Psoas muscle (tissue), 8 donors: ENCODE results near the gene SDC1. TPM values are rescaled to one million over a fixed set of nuclear protein-coding genes. Genes with fewer than 3 reads are reported as not detected.

ENCODE experiments used
- ATAC-seq, 4 donors: fragments of 200-7000 bp; cut with Tn5 transposase; one replicate each; pipeline ENCODE4 v1.9.1; 2020; ENCODE audit warnings: moderate library complexity in 3 of 4, mild to moderate bottlenecking in 2 of 4
- DNase-seq, 2 donors: peaks; one replicate each; pipeline ENCODE4 v3.0.0-alpha.2; 2020
- H3K27ac ChIP-seq: fragments of 200-600 bp; one replicate; pipeline ENCODE4 v1.8.0; 2022
- H3K27me3 ChIP-seq, 3 donors: fragments of 200-600 bp in 1 of 3; one replicate each; pipeline versions ENCODE4 v1.6.1 to v1.8.0; 2013 to 2022; ENCODE audit warnings: low read length in 2 of 3, mild to moderate bottlenecking in 2 of 3, moderate library complexity in 1 of 3; ENCODE audit not compliant: insufficient read depth in 3 of 3
- H3K36me3 ChIP-seq, 2 donors: fragments of 200-600 bp in 1 of 2; one replicate each; pipeline versions ENCODE4 v1.6.1 to v1.8.0; 2013 to 2022; ENCODE audit warnings: low read depth in 1 of 2, mild to moderate bottlenecking in 1 of 2, moderate library complexity in 1 of 2; ENCODE audit not compliant: insufficient read depth in 1 of 2
- H3K4me1 ChIP-seq: fragments of 200-600 bp; one replicate; pipeline ENCODE4 v1.8.0; 2022
- H3K4me3 ChIP-seq: fragments of 200-600 bp; one replicate; pipeline ENCODE4 v1.8.0; 2022; ENCODE audit warnings: mild to moderate bottlenecking
- H3K9me3 ChIP-seq: fragments of 200-600 bp; one replicate; pipeline ENCODE4 v1.8.0; 2022
- WGBS, 3 donors: extraction: QIAGEN DNeasy Blood & Tissue Kit; methylation state at CpG; one replicate each; pipeline versions ENCODE4 v1.1.6 to v1.1.7; 2013; 5-methylcytosine and 5-hydroxymethylcytosine counted together
- intact Hi-C, 2 donors: fragments of 100-400 bp; cut with DNase I; formaldehyde crosslinking; loops; one replicate each; pipeline versions ENCODE4 v1.11.0 to v1.14.2; 2022
- polyA plus RNA-seq, 3 donors: library from polyadenylated mRNA; stranded (reverse); fragments of 200-250 nt; gene quantifications; one replicate each; pipeline ENCODE4 v1.2.3, GENCODE V29; 2013
- total RNA-seq, 4 donors: library from RNA; stranded (reverse); fragmentation: NEBNext Ultra II Directional in 2 of 4; extraction: Animal tissue kit (Norgen Biotek cat#: 25700) in 2 of 4; gene quantifications; one replicate each; pipeline versions ENCODE4 v1.2.1 to v1.2.4, GENCODE V29; 2021 to 2023
- TF ChIP-seq, protein P1 (sequence below): fragments of 200-600 bp; IDR thresholded peaks from one replicate; pipeline ENCODE4 v1.8.0; 2022; ENCODE audit warnings: antibody characterized with exemption
- donor health status: healthy with polysubstance abuse.
- donor health status: DM: no; HTN: no; CAD: no; lungs with moderate emphysema.
- donor health status: Bipolar disorder and iron deficiency.
- donor health status: healthy.
- donor health status: DM: yes; HTN: yes; CAD: no.
- donor health status: DM: no; HTN: no; CAD: no.
- donor health status: DM: no; HTN: no; CAD: no.
- donor health status: DM: yes; HTN: yes; CAD: no.

SDC1 gene
- total and polyA plus RNA-seq, 7 donors, result 0.07 to 0.38 (median 0.11) TPM; not detected in 1

DNA sequence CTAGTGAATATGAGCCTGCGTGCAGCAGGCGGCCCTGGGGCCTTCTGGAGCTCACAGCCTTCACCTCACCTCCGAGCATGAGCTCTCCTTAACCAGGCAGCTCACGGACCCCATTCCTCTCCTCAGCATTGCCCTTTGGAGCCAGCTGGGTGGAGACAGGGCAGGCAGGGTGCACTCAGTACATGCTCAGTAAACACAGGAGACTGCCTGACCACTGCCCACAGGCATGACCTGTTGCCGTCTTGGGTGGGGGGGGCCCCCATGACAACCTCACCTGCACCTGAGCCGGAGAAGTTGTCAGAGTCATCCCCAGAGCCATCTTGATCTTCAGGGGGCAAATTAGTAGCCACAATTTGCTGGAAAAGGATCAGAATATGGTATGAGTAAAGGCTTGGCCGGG, 19.9 kb downstream of the SDC1 start:
- no peaks in the 10 kb centered on the region for H3K4me1 ChIP-seq
- ATAC-seq, result no peak
- H3K27ac ChIP-seq, result no peak overlapping the region
- TF ChIP-seq, protein P1, sequence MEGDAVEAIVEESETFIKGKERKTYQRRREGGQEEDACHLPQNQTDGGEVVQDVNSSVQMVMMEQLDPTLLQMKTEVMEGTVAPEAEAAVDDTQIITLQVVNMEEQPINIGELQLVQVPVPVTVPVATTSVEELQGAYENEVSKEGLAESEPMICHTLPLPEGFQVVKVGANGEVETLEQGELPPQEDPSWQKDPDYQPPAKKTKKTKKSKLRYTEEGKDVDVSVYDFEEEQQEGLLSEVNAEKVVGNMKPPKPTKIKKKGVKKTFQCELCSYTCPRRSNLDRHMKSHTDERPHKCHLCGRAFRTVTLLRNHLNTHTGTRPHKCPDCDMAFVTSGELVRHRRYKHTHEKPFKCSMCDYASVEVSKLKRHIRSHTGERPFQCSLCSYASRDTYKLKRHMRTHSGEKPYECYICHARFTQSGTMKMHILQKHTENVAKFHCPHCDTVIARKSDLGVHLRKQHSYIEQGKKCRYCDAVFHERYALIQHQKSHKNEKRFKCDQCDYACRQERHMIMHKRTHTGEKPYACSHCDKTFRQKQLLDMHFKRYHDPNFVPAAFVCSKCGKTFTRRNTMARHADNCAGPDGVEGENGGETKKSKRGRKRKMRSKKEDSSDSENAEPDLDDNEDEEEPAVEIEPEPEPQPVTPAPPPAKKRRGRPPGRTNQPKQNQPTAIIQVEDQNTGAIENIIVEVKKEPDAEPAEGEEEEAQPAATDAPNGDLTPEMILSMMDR, result no peak
- H3K36me3 ChIP-seq, result no peaks in the 10 kb centered on the region
- H3K4me3 ChIP-seq, result no peak overlapping the region
- H3K27me3 ChIP-seq, result no peaks in the 10 kb centered on the region
- no peak for DNase-seq
- no peaks in the 10 kb centered on the region for H3K9me3 ChIP-seq
- 93 to 96% (median 93%) methylated on average over 7 of the region's 7 CpGs for WGBS, 3 donors
- intact Hi-C loops, result no loop called here

DNA sequence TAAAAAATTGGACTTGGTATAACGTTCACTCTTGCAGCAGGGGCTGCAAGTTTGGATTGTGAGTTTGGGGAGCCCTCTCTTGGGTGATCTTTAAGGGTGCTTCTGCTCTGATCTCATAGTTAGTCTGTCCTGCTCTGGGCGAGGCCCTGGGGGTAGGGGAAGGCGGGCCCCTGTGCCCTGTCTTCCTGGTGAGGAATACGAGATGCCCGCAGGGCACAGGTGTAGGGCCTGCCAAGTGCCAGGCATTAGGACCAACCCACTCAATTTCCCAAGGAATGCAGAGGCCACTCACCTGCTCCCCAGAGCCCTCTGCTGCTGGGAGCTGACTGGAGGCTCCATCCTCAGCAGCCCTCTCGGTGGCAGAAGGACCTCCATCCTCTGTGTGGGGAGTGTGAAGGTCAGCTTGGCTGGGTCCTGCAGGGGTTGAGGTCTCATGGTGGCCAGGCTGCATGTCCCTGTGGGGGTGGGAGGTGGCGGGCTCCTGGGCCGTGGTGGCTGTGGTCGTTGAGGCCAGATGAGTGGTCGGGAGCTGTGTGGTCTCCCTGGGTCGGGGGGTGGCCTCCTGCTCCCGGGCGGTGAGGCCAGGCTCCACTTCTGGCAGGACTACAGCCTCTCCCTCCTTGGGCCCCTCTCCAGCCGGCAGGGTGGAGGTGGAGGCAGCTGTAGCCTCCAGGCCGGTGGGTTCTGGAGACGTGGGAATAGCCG, 21.3 kb downstream of the SDC1 start:
- intact Hi-C loops, result no loop called here
- Histone ChIP-seq H3K4me1 (no peaks in the 10 kb centered on the region), H3K9me3 (no peaks in the 10 kb centered on the region), H3K27ac (no peak overlapping the region), H3K36me3 (no peaks in the 10 kb centered on the region), H3K4me3 (no peak overlapping the region), H3K27me3 (no peaks in the 10 kb centered on the region)
- TF ChIP-seq, protein P1, result no peak
- whole genome bisulfite sequencing, 3 donors, result 85 to 87% (median 86%) methylated on average over 15 to 17 of the region's 17 CpGs
- DNase-seq (no peak), ATAC-seq (no peak)

DNA sequence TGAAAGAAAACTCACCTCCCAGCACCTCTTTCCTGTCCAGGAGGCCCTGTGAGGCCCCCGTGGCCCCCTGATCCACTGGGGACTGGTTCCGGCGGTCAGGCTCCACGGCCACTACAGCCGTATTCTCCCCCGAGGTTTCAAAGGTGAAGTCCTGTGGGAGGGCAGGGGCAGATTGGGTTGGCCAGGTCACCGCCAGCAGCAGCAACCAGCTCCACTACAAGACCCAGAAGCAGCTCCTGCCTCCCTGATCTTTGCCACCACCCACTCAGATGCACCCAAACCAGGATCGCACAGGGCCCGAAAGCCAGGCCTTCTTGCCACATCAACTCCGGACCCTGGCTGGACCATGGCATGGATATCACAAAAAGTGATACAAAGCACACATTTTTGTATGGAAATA, 21.9 kb downstream of the SDC1 start:
- WGBS, 3 donors, result 92 to 94% (median 92%) methylated on average over 10 of the region's 10 CpGs
- ATAC-seq (no peak), DNase-seq (no peak)
- Histone ChIP-seq H3K36me3 (no peaks in the 10 kb centered on the region), H3K27me3 (no peaks in the 10 kb centered on the region), H3K4me3 (no peak overlapping the region), H3K9me3 (no peaks in the 10 kb centered on the region), H3K27ac (no peak overlapping the region), H3K4me1 (no peaks in the 10 kb centered on the region)
- TF ChIP-seq, protein P1, result no peak
- intact Hi-C loops, result no loop called here

DNA sequence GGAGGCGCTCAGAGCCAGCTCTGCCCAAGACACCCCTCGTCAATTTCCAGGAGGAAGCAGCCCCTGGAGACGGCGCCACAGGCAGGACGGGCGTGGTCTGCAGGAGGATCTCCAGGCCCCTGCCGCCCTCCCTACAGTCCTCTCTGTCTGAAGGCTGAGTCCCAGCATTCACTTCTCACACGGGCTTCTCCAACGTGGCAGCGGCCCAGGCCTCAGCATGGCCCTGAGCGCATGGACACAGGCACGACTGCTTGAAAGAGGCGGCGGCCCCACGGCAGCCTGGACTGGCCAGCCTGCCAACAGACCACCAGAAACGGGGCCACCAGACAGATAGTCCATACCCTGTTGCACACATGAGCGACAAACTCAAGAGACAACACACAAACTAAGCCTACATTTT, 23.3 kb downstream of the SDC1 start:
- ATAC-seq, result no peak
- intact Hi-C loops, result no loop called here
- no peaks in the 10 kb centered on the region for H3K4me1 ChIP-seq

More for the DNA sequence above, 23.3 kb downstream of the SDC1 start:
- Histone ChIP-seq H3K9me3 (no peaks in the 10 kb centered on the region), H3K36me3 (no peaks in the 10 kb centered on the region), H3K4me3 (no peak overlapping the region), H3K27ac (no peak overlapping the region), H3K27me3 (no peaks in the 10 kb centered on the region)
- TF ChIP-seq, protein P1, result no peak
- DNase-seq, result no peak
- 87 to 88% (median 87%) methylated on average over 17 of the region's 17 CpGs for WGBS, 3 donors
